Measurements from ENCODE around the gene FIS1.
"Not testable (repeated sequence)": the region's sequence is repeated elsewhere in the genome, so short reads cannot be mapped to it uniquely, and the experiment has no call there.

FIS1 gene

GRCh38 chr7:101203740-101204738, 40.8 kb downstream of the FIS1 start:
- DNase-seq (ENCODE audit: low spot score): not testable (repeated sequence)

- no peak for DNase-seq (ENCODE audit: low spot score)
These were observed 42.3 kb downstream of the FIS1 start for GRCh38 chr7:101202603-101202918.

- no peak for DNase-seq (ENCODE audit: low spot score)
These were observed 42.9 kb downstream of the FIS1 start for GRCh38 chr7:101201695-101202602.

GRCh38 chr7:101200862-101201599, 43.9 kb downstream of the FIS1 start, which contains the start of gene MOGAT3:
MOGAT3 (minus strand) TSS chr7:101201036; CDS start chr7:101200854, 182 bp downstream.
- peak; percentile 87 for DNase-seq (ENCODE audit: low spot score)

GRCh38 chr7:101200504-101200861, 44.4 kb downstream of the FIS1 start:
- no peak for DNase-seq (ENCODE audit: low spot score)

- DNase-seq (ENCODE audit: low spot score): not testable (repeated sequence)
These were observed 45.4 kb downstream of the FIS1 start for GRCh38 chr7:101199522-101199921.

- DNase-seq (ENCODE audit: low spot score): no peak
These were observed 46.4 kb downstream of the FIS1 start for GRCh38 chr7:101198476-101198875.

GRCh38 chr7:101197991-101198390, 46.9 kb downstream of the FIS1 start:
- no peak for DNase-seq (ENCODE audit: low spot score)

- no peak for DNase-seq (ENCODE audit: low spot score)
These were observed 49.0 kb downstream of the FIS1 start for GRCh38 chr7:101195884-101196283.
